ENCODE results near the gene GUSB. TPM values are rescaled to one million over a fixed set of nuclear protein-coding genes. Genes with fewer than 3 reads are reported as not detected.
"Not testable (repeated sequence)": the region's sequence is repeated elsewhere in the genome, so short reads cannot be mapped to it uniquely, and the experiment has no call there.

Gene GUSB
- total RNA-seq, 2 experiments from 2014 or later: 72.2 to 77.2 TPM

DNA sequence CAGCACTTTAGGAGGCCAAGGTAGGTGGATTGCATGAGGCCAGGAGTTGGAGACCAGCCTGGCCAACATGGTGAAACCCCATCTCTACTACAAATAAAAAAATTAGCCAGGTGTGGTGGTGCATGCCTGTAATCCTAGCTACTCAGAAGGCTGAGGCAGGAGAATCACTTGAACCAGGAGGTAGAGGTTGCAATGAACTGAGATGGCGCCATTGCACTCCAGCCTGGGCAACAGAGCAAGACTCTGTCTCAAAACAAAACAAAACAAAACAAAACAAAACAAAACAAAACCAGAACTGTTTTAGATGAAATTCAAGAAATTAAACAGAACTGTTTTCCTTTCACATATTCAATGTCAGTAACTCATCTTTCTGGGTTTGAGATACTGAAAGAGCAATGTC lies 6.5 kb upstream of the GUSB start:
- ATAC-seq; POLR2A ChIA-PET; CTCF ChIA-PET; H3K9me3 Mint-ChIP-seq (ENCODE audit: insufficient read depth); H3K4me1 Mint-ChIP-seq (ENCODE audit: low read depth); H3K36me3 Mint-ChIP-seq (ENCODE audit: low read depth); DNase-seq; H3K4me3 Mint-ChIP-seq; H3K27ac Mint-ChIP-seq; H3K27me3 Mint-ChIP-seq (ENCODE audit: low read depth): not testable (repeated sequence)

- DNase-seq (no peak), ATAC-seq (no peak)
- Mint-ChIP-seq H3K27ac (no peak overlapping the region), H3K9me3 (ENCODE audit: insufficient read depth) (no peaks in the 10 kb centered on the region), H3K36me3 (ENCODE audit: low read depth) (no peaks in the 10 kb centered on the region), H3K4me1 (ENCODE audit: low read depth) (no peaks in the 10 kb centered on the region), H3K27me3 (ENCODE audit: low read depth) (no peaks in the 10 kb centered on the region), H3K4me3 (no peak overlapping the region)
- ChIA-PET POLR2A (no interaction called here), CTCF (no interaction called here)
Observed at GRCh38 chr7:65988084-65988483, 6.1 kb upstream of the GUSB start.

- CTCF ChIA-PET: no interaction called here
- peaks cover 12% of the 10 kb centered on the region for H3K36me3 Mint-ChIP-seq (ENCODE audit: low read depth)
Observed at GRCh38 chr7:65983965-65984658, 2.1 kb upstream of the GUSB start.

GRCh38 chr7:65980478-65981250 lies 1.3 kb downstream of the GUSB start:
- peaks cover 23% of the 10 kb centered on the region for H3K36me3 Mint-ChIP-seq (ENCODE audit: low read depth)
- H3K9me3 Mint-ChIP-seq (ENCODE audit: insufficient read depth): no peaks in the 10 kb centered on the region
- H3K4me3 Mint-ChIP-seq: peak overlapping the region; percentile 93
- POLR2A ChIA-PET: interaction anchor here (1.1 to 1.5 kb wide), 4 partner anchors 11 to 513 kb away, joined by 3 to 7 read pairs (median 4); partner anchors contain the start of gene CRCP
- H3K27ac Mint-ChIP-seq: peak overlapping the region; percentile 98
- DNase-seq (peak; percentile 85), ATAC-seq (peak; percentile 73)
- H3K27me3 Mint-ChIP-seq (ENCODE audit: low read depth): no peaks in the 10 kb centered on the region
- H3K4me1 Mint-ChIP-seq (ENCODE audit: low read depth): peaks cover 20% of the 10 kb centered on the region
- CTCF ChIA-PET: interaction anchor here (1.0 to 1.3 kb wide), 2 partner anchors 92 to 134 kb away, joined by 3 read pairs; partner anchors contain the start of gene CRCP

More at GRCh38 chr7:65983965-65984658, 2.1 kb upstream of the GUSB start:
- Mint-ChIP-seq H3K4me3 (no peak overlapping the region), H3K27ac (no peak overlapping the region), H3K9me3 (ENCODE audit: insufficient read depth) (no peaks in the 10 kb centered on the region), H3K27me3 (ENCODE audit: low read depth) (no peaks in the 10 kb centered on the region), H3K4me1 (ENCODE audit: low read depth) (peaks cover 17% of the 10 kb centered on the region)
- DNase-seq (no peak), ATAC-seq (no peak)
- POLR2A ChIA-PET: interaction anchor here (0.6 kb wide), 1 partner anchor 234 kb away, joined by 3 read pairs; no protein-coding TSS in a partner anchor

DNA sequence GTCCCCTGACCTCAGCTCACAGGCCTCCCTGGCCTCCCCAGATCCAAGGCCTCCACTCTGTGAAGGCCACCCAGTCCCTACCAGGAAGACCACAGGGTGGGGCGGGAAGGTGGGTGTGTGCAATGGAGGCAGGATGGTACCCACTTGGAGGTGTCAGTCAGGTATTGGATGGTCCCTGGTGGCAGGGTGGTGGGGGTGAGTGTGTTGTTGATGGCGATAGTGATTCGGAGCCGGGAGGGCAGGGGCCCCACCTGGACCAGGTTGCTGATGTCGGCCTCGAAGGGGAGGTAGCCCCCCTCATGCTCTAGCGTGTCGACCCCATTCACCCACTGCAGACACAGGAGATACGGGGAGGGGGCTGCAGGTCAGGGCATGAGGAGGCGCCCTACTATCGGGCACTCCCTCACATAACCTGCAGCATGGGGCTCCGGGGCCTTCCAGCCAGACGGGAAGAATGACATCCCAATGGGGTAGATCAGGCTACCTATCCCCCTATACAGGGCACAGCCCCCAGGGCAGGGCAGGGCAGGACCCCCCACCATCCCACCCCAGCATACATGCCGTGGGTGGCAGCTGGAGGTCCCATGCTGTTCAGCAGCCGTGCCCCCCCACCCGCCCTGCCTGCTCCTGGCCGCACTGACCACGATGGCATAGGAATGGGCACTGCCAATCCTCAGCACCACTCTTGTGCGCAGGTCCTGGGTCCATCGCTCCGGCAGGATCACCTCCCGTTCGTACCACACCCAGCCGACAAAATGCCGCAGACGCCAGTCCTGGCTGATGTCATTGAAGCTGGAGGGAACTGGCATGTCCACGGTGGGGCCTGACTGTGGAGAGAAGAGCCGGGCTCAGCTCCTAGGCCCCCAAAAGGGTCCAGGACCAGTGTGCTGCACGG lies 2.2 kb downstream of the GUSB start:
- Mint-ChIP-seq H3K4me3 (peak overlapping the region; percentile 93), H3K27ac (peak overlapping the region; percentile 98), H3K27me3 (ENCODE audit: low read depth) (no peaks in the 10 kb centered on the region), H3K36me3 (ENCODE audit: low read depth) (peaks cover 23% of the 10 kb centered on the region), H3K9me3 (ENCODE audit: insufficient read depth) (no peaks in the 10 kb centered on the region), H3K4me1 (ENCODE audit: low read depth) (peaks cover 20% of the 10 kb centered on the region)
- DNase-seq (no peak), ATAC-seq (no peak)
- ChIA-PET CTCF (no interaction called here), POLR2A (interaction anchor here (1.1 to 1.2 kb wide), 2 partner anchors 10 to 229 kb away, joined by 3 to 5 read pairs; no protein-coding TSS in a partner anchor)

DNA sequence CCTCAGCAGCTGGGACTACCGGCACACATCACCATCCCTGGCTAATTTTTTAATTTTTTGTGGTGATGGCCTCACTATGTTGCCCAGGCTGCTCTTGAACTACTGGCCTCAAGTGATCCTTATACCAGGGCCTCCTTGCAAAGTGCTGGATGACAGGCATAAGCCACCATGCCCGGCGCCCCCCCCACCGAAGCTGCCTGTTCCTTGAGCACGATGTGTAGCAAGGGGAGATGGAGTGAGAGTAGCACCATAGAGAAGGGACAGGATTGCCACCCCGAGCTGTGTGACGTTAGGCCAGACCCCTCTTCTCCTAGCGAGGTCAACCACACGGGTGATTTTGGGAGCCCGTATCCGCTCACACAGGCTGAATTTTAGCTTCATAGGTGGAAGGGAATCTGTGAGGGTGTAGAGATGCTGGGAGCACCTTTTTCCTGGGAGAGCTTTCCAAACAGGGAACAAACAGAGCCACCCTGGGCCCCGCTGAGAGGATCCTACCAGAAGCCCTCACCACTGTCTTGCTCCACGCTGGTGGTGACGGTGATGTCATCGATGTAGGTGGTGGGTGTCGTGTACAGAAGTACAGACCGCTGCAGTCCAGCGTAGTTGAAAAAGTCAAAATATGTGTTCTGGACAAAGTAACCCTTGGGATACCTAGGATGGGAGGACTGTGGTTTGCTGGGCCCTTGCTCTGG lies 3.0 kb downstream of the GUSB start:
- POLR2A ChIA-PET: no interaction called here
- Mint-ChIP-seq H3K9me3 (ENCODE audit: insufficient read depth) (no peaks in the 10 kb centered on the region), H3K4me3 (no peak overlapping the region)

GRCh38 chr7:65976659-65977196 lies 5.3 kb downstream of the GUSB start:
- Mint-ChIP-seq H3K27ac (no peak overlapping the region), H3K4me1 (ENCODE audit: low read depth) (peaks cover 16% of the 10 kb centered on the region), H3K27me3 (ENCODE audit: low read depth) (no peaks in the 10 kb centered on the region), H3K9me3 (ENCODE audit: insufficient read depth) (no peaks in the 10 kb centered on the region), H3K36me3 (ENCODE audit: low read depth) (peaks cover 44% of the 10 kb centered on the region), H3K4me3 (no peak overlapping the region)
- DNase-seq (no peak), ATAC-seq (no peak)
- POLR2A ChIA-PET: no interaction called here
- CTCF ChIA-PET: no interaction called here

More for the DNA sequence above, 3.0 kb downstream of the GUSB start:
- Mint-ChIP-seq H3K27ac (no peak overlapping the region), H3K4me1 (ENCODE audit: low read depth) (peaks cover 20% of the 10 kb centered on the region), H3K27me3 (ENCODE audit: low read depth) (no peaks in the 10 kb centered on the region), H3K36me3 (ENCODE audit: low read depth) (peaks cover 26% of the 10 kb centered on the region)
- no peak for ATAC-seq
- CTCF ChIA-PET: no interaction called here
- DNase-seq: no peak

GRCh38 chr7:65975814-65976445 lies 6.1 kb downstream of the GUSB start:
- ChIA-PET POLR2A (no interaction called here), CTCF (no interaction called here)
- ATAC-seq: no peak
- DNase-seq: no peak
- no peaks in the 10 kb centered on the region for H3K27me3 Mint-ChIP-seq (ENCODE audit: low read depth)
- H3K27ac Mint-ChIP-seq: no peak overlapping the region
- H3K9me3 Mint-ChIP-seq (ENCODE audit: insufficient read depth): no peaks in the 10 kb centered on the region
- peaks cover 46% of the 10 kb centered on the region for H3K36me3 Mint-ChIP-seq (ENCODE audit: low read depth)
- H3K4me1 Mint-ChIP-seq (ENCODE audit: low read depth): peaks cover 15% of the 10 kb centered on the region
- H3K4me3 Mint-ChIP-seq: no peak overlapping the region

DNA sequence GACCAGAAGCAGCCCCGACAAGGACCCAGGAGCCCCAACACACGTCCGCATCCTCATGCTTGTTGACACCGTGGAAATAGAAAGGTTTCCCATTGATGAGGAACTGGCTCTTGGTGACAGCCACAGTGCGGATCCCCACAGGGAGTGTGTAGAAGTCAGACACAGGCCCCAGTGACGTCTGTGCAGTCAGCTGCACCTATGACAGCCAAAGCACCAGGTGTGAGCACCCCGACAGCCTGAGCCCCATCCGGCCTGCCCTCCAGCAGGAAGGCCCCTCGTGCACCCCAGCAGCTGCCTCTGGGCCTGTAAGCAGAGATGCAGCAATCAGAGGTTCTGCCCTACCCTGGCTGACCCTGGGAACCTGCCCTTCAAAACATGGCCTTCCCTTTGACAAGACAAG lies 7.1 kb downstream of the GUSB start:
- ATAC-seq (no peak), DNase-seq (no peak)
- H3K36me3 Mint-ChIP-seq (ENCODE audit: low read depth): peaks cover 47% of the 10 kb centered on the region
- H3K27me3 Mint-ChIP-seq (ENCODE audit: low read depth): no peaks in the 10 kb centered on the region
- H3K27ac Mint-ChIP-seq: no peak overlapping the region
- ChIA-PET CTCF (no interaction called here), POLR2A (no interaction called here)
- no peak overlapping the region for H3K4me3 Mint-ChIP-seq
- H3K9me3 Mint-ChIP-seq (ENCODE audit: insufficient read depth): no peaks in the 10 kb centered on the region
- peaks cover 7% of the 10 kb centered on the region for H3K4me1 Mint-ChIP-seq (ENCODE audit: low read depth)

DNA sequence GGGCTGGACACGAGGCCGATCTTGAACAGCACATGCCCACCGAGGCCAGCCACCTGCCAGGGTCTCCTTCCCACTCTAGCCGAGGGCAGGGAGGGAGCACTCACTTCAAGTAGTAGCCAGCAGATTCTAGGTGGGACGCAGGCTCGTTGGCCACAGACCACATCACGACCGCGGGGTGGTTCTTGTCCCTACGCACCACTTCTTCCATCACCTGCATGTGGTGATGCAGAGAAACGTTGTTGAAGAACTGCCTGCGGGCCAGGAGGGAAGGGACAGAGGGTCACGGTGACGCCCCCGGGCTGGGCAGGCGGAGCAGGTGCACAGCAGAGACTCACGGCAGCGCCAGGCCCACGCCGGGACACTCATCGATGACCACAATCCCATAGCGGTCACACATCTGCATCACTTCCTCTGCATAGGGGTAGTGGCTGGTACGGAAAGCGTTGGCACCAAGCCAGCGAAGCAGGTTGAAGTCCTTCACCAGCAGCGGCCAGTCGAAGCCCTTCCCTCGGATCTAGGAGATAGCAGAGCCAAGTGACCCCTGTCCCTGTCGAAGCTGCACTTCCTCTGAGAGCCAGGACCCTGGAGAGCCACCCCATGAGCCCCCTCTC lies 7.7 kb downstream of the GUSB start:
- CTCF ChIA-PET: no interaction called here
- ATAC-seq (no peak), DNase-seq (no peak)
- H3K9me3 Mint-ChIP-seq (ENCODE audit: insufficient read depth): no peaks in the 10 kb centered on the region
- H3K4me1 Mint-ChIP-seq (ENCODE audit: low read depth): peaks cover 3% of the 10 kb centered on the region
- H3K27me3 Mint-ChIP-seq (ENCODE audit: low read depth): no peaks in the 10 kb centered on the region
- H3K4me3 Mint-ChIP-seq: no peak overlapping the region
- no peak overlapping the region for H3K27ac Mint-ChIP-seq
- POLR2A ChIA-PET: no interaction called here
- H3K36me3 Mint-ChIP-seq (ENCODE audit: low read depth): peaks cover 47% of the 10 kb centered on the region
